ENCODE data around the gene YEATS2. TPM values are rescaled to one million over a fixed set of nuclear protein-coding genes. Genes with fewer than 3 reads are reported as not detected.

The YEATS2 gene
- total and polyA plus RNA-seq, 2 of the 4 experiments (the other 2 are of a cell fraction) = 30.1 to 43.0 TPM

DNA sequence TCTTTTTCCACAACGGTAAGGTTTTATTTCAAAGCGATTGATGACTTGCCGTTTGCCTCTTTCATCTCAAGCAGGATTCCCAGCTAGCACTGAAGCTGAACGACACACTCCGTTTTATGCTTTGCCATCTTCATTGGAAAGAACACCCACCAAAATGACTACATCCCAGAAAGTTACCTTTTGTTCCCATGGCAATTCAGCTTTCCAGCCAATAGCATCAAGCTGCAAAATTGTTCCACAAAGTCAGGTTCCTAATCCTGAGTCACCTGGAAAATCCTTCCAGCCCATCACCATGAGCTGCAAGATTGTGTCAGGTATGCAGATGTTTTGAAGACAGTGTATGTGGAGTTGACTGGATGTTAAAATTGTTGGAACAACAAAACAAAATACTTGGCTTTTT lies 56.5 kb downstream of the YEATS2 start:
- intact Hi-C loops (cut with micrococcal nuclease) = no loop called here

More for the DNA sequence above, 56.5 kb downstream of the YEATS2 start:
- no peak overlapping the region for H2AFZ ChIP-seq (replicated peaks; ENCODE audit: low read length, poor library complexity)
- H3K14ac ChIP-seq (replicated peaks; ENCODE audit: low read depth, low read length) = no peak overlapping the region
- H3K4me3 ChIP-seq (ENCODE audit: insufficient read depth, low read depth, low read length) = no peak overlapping the region
- ATAC-seq (ENCODE audit: low read depth) (no peak), DNase-seq (no peak)
- H3K56ac ChIP-seq (ENCODE audit: extremely low read depth, insufficient read depth, low read length) = no peak overlapping the region
- H2BK15ac ChIP-seq (ENCODE audit: low read depth, low read length) = no peak overlapping the region
- no peak overlapping the region for H3K27ac ChIP-seq (ENCODE audit: insufficient read depth, low read length)
- in situ Hi-C loops (cut with MboI; ENCODE audit: low sequenced_read_pairs) = no loop called here
- no peaks in the 10 kb centered on the region for H3K9me3 ChIP-seq (ENCODE audit: control insufficient read depth, insufficient read depth, low read length)
- H3K27me3 ChIP-seq (ENCODE audit: control insufficient read depth, insufficient read depth, low read length) = no peaks in the 10 kb centered on the region
- H2BK20ac ChIP-seq (ENCODE audit: low read depth, low read length) = no peak overlapping the region
- H2BK120ac ChIP-seq (ENCODE audit: low read depth, low read length) = no peak overlapping the region
- no peak overlapping the region for H2AK9ac ChIP-seq (replicated peaks; ENCODE audit: low read depth, low read length, poor library complexity)
- no peaks in the 10 kb centered on the region; the same call in 1 of the 2 replicates for H3K9me1 ChIP-seq (ENCODE audit: insufficient read depth, low read length)
- H3K9ac ChIP-seq (ENCODE audit: low read depth, low read length) = no peak overlapping the region
- H4K91ac ChIP-seq (ENCODE audit: insufficient read depth, low read depth, low read length) = no peak overlapping the region
- no peak overlapping the region for H3K4me2 ChIP-seq (ENCODE audit: low read depth, low read length)
- no peak overlapping the region for H2BK5ac ChIP-seq (ENCODE audit: low read depth, low read length, poor library complexity, severe bottlenecking)
- H3K4ac ChIP-seq (ENCODE audit: low read depth, low read length) = no peak overlapping the region
- no TSS peak for BruUV-seq (replicated peaks)
- H3K4me1 ChIP-seq (ENCODE audit: control insufficient read depth, insufficient read depth, low read length) = no peaks in the 10 kb centered on the region
- CTCF ChIA-PET = no interaction called here
- no peak overlapping the region for H3K23ac ChIP-seq (ENCODE audit: low read depth, low read length)
- H4K5ac ChIP-seq (ENCODE audit: low read depth, low read length) = no peak overlapping the region
- 85% methylated on average over 4 of the region's 5 CpGs; no CpG with 5 or more reads in 1 of the 2 experiments for WGBS, 2 experiments (ENCODE audit: extremely low coverage in 2 of 2, insufficient read length in 1 of 2)
- peaks cover 42% of the 10 kb centered on the region for H3K36me3 ChIP-seq (ENCODE audit: control insufficient read depth, insufficient read depth, low read length)
- no peaks in the 10 kb centered on the region for H4K20me1 ChIP-seq (ENCODE audit: insufficient read depth, low read length)
- no peak overlapping the region for H4K8ac ChIP-seq (ENCODE audit: low read depth in 2 of 2, low read length in 2 of 2)
- peaks cover 7 to 16% of the 10 kb centered on the region in 2 experiments; a peak in 3 of 4 replicates for H3K79me1 ChIP-seq (ENCODE audit: low read depth in 1 of 2, low read length in 2 of 2)
- H3K18ac ChIP-seq (ENCODE audit: low read depth, low read length) = no peak overlapping the region
- no peak overlapping the region for H2AK5ac ChIP-seq (ENCODE audit: low read depth, low read length)
- dilution Hi-C loops (cut with HindIII; ENCODE audit: low sequenced_read_pairs, unreplicated experiment) = no loop called here
- TF ChIP-seq RFX5 (IDR thresholded peaks at IDR 0.05; ENCODE audit: low read depth, low read length) (no peak), MXI1 (IDR thresholded peaks at IDR 0.05; ENCODE audit: borderline replicate concordance, low read depth, low read length) (no peak), NFE2L2 (IDR thresholded peaks at IDR 0.05; ENCODE audit: low read depth, low read length) (no peak), RAD21 (IDR thresholded peaks at IDR 0.05; ENCODE audit: low read length) (no peak), SMC3 (IDR thresholded peaks at IDR 0.05; ENCODE audit: low read depth, low read length) (no peak), BHLHE40 (IDR thresholded peaks at IDR 0.05; ENCODE audit: low read depth, low read length) (no peak), FOS (IDR thresholded peaks at IDR 0.05; ENCODE audit: low read depth, low read length) (no peak), MAFK (IDR thresholded peaks at IDR 0.05; ENCODE audit: low read depth, low read length) (no peak), CHD1 (IDR thresholded peaks at IDR 0.05; ENCODE audit: low read depth, low read length) (no peak), RCOR1 (IDR thresholded peaks at IDR 0.05; ENCODE audit: insufficient replicate concordance, low read length) (no peak), POLR2A (IDR thresholded peaks at IDR 0.05; ENCODE audit: low read depth, low read length) (no peak), CEBPB (IDR thresholded peaks at IDR 0.05; ENCODE audit: low read depth, low read length) (no peak), MAZ (IDR thresholded peaks at IDR 0.05; ENCODE audit: borderline replicate concordance, low read depth, low read length) (no peak)
- TF ChIP-seq, protein P1, sequence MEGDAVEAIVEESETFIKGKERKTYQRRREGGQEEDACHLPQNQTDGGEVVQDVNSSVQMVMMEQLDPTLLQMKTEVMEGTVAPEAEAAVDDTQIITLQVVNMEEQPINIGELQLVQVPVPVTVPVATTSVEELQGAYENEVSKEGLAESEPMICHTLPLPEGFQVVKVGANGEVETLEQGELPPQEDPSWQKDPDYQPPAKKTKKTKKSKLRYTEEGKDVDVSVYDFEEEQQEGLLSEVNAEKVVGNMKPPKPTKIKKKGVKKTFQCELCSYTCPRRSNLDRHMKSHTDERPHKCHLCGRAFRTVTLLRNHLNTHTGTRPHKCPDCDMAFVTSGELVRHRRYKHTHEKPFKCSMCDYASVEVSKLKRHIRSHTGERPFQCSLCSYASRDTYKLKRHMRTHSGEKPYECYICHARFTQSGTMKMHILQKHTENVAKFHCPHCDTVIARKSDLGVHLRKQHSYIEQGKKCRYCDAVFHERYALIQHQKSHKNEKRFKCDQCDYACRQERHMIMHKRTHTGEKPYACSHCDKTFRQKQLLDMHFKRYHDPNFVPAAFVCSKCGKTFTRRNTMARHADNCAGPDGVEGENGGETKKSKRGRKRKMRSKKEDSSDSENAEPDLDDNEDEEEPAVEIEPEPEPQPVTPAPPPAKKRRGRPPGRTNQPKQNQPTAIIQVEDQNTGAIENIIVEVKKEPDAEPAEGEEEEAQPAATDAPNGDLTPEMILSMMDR (conservative IDR thresholded peaks at IDR 0.05; ENCODE audit: low read depth, low read length) = no peak
- TF ChIP-seq, protein P2, sequence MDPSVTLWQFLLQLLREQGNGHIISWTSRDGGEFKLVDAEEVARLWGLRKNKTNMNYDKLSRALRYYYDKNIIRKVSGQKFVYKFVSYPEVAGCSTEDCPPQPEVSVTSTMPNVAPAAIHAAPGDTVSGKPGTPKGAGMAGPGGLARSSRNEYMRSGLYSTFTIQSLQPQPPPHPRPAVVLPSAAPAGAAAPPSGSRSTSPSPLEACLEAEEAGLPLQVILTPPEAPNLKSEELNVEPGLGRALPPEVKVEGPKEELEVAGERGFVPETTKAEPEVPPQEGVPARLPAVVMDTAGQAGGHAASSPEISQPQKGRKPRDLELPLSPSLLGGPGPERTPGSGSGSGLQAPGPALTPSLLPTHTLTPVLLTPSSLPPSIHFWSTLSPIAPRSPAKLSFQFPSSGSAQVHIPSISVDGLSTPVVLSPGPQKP (IDR thresholded peaks at IDR 0.05; ENCODE audit: borderline replicate concordance, low read depth, low read length) = no peak
- TF ChIP-seq, protein P3, sequence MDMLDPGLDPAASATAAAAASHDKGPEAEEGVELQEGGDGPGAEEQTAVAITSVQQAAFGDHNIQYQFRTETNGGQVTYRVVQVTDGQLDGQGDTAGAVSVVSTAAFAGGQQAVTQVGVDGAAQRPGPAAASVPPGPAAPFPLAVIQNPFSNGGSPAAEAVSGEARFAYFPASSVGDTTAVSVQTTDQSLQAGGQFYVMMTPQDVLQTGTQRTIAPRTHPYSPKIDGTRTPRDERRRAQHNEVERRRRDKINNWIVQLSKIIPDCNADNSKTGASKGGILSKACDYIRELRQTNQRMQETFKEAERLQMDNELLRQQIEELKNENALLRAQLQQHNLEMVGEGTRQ (IDR thresholded peaks at IDR 0.05; ENCODE audit: low read depth, low read length) = no peak
- POLR2A ChIA-PET (ENCODE audit: unreplicated experiment) = no interaction called here

All from IMR-90 (cell line).